IPS-20b (cell line): Measurements from ENCODE around the gene SUN5.
"Not testable (repeated sequence)": the region's sequence is repeated elsewhere in the genome, so short reads cannot be mapped to it uniquely, and the experiment has no call there.

Experiments used
- H3K27ac ChIP-seq: one replicate; pipeline ENCODE4 v1.5.1; 2013; ENCODE audit warnings: low read length
- H3K27me3 ChIP-seq: 2 replicates; pipeline ENCODE4 v1.6.1; 2013; ENCODE audit warnings: mild to moderate bottlenecking, low read length, inconsistent platforms; ENCODE audit not compliant: insufficient read depth
- H3K36me3 ChIP-seq: 2 replicates; pipeline ENCODE4 v1.6.1; 2013; ENCODE audit warnings: low read depth, mild to moderate bottlenecking, inconsistent platforms, low read length, moderate library complexity; ENCODE audit not compliant: insufficient read depth
- H3K4me1 ChIP-seq: 2 replicates; pipeline ENCODE4 v1.6.1; 2013; ENCODE audit warnings: mild to moderate bottlenecking, control low read depth, inconsistent platforms, low read length, moderate library complexity; ENCODE audit not compliant: insufficient read depth
- H3K4me3 ChIP-seq: 2 replicates; pipeline ENCODE4 v1.5.1; 2013; ENCODE audit warnings: mild to moderate bottlenecking, low read length, inconsistent platforms
- H3K9ac ChIP-seq: 2 replicates; pipeline ENCODE4 v1.6.1; 2013; ENCODE audit warnings: low read depth, mild to moderate bottlenecking, inconsistent platforms, low read length, moderate library complexity
- H3K9me3 ChIP-seq: 2 replicates; pipeline ENCODE4 v1.6.1; 2013; ENCODE audit warnings: mild to moderate bottlenecking, low read depth, low read length, inconsistent platforms; ENCODE audit not compliant: insufficient read depth

The SUN5 gene

GRCh38 chr20:32968478-32969241 is 35.6 kb downstream of the SUN5 start:
- H3K4me1 ChIP-seq, result peaks cover 8% of the 10 kb centered on the region; the same call in 1 of the 2 replicates
- H3K27me3 ChIP-seq, result no peaks in the 10 kb centered on the region
- no peak overlapping the region for H3K9ac ChIP-seq
- no peaks in the 10 kb centered on the region for H3K9me3 ChIP-seq
- no peak overlapping the region for H3K27ac ChIP-seq
- H3K36me3 ChIP-seq, result no peaks in the 10 kb centered on the region
- H3K4me3 ChIP-seq, result no peak overlapping the region

- no peaks in the 10 kb centered on the region for H3K27me3 ChIP-seq
- no peak overlapping the region for H3K9ac ChIP-seq
- H3K4me1 ChIP-seq, result peaks cover 8% of the 10 kb centered on the region; the same call in 1 of the 2 replicates
- H3K9me3 ChIP-seq, result no peaks in the 10 kb centered on the region
- no peak overlapping the region for H3K4me3 ChIP-seq
- H3K27ac ChIP-seq, result no peak overlapping the region
- no peaks in the 10 kb centered on the region for H3K36me3 ChIP-seq
These were observed 36.2 kb downstream of the SUN5 start for GRCh38 chr20:32967961-32968457.

GRCh38 chr20:32966881-32967781 is 37.1 kb downstream of the SUN5 start:
- Histone ChIP-seq H3K27ac (no peak overlapping the region), H3K4me3 (no peak overlapping the region), H3K36me3 (no peaks in the 10 kb centered on the region), H3K4me1 (peaks cover 7% of the 10 kb centered on the region; the same call in 1 of the 2 replicates), H3K9me3 (no peaks in the 10 kb centered on the region), H3K9ac (no peak overlapping the region), H3K27me3 (no peaks in the 10 kb centered on the region)

- no peaks in the 10 kb centered on the region for H3K27me3 ChIP-seq
- H3K4me1 ChIP-seq, result no peaks in the 10 kb centered on the region
- H3K36me3 ChIP-seq, result no peaks in the 10 kb centered on the region
- H3K9ac ChIP-seq, result no peak overlapping the region
- no peaks in the 10 kb centered on the region for H3K9me3 ChIP-seq
- no peak overlapping the region for H3K27ac ChIP-seq
- H3K4me3 ChIP-seq, result no peak overlapping the region
These were observed 37.9 kb downstream of the SUN5 start for GRCh38 chr20:32966382-32966781.

GRCh38 chr20:32965581-32966373 is 38.5 kb downstream of the SUN5 start:
- no peaks in the 10 kb centered on the region for H3K4me1 ChIP-seq

DNA sequence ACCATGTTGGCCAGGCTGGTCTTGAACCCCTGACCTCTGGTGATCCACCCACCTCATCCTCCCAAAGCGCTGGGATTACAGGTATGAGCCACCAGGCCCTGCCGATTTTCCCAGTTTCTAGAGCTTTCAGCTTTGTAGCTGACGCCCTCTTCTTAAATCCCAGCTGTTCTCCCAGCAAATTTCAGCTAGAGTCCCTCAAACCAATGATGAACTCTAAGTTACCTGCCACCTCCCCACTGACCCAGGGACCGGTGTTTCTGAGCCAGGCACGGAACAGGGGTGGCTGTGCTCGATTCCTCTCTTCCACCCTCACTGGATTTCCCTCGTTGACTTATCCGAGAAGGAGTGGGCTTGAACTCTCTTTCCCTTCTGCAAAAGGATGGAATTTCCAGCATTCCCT is 39.1 kb downstream of the SUN5 start:
- no peaks in the 10 kb centered on the region for H3K36me3 ChIP-seq
- no peak overlapping the region for H3K4me3 ChIP-seq
- H3K9me3 ChIP-seq, result no peaks in the 10 kb centered on the region
- no peak overlapping the region for H3K27ac ChIP-seq
- no peaks in the 10 kb centered on the region for H3K27me3 ChIP-seq
- H3K4me1 ChIP-seq, result no peaks in the 10 kb centered on the region
- no peak overlapping the region for H3K9ac ChIP-seq

More at GRCh38 chr20:32965581-32966373, 38.5 kb downstream of the SUN5 start:
- Histone ChIP-seq H3K27me3 (no peaks in the 10 kb centered on the region), H3K27ac (no peak overlapping the region), H3K36me3 (no peaks in the 10 kb centered on the region), H3K9me3 (no peaks in the 10 kb centered on the region), H3K9ac (no peak overlapping the region), H3K4me3 (no peak overlapping the region)

DNA sequence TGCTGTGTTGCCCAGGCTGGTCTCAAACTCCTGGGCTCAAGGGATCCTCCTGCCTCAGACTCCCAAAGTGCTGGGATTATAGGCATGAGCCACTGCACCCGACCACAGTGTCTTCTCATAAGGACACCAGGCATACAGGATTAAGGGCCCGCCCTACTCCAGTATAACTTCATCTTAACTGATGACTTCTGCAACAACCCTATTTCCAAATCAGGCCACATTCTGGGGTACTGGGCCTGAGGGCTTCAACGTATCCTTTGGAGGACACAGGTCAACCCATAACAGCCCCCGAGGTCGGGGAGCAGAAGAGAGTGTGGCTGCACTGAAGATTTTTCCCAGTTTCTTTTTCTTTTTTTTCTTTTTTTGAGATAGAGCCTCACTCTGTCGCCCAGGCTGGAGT is 39.7 kb downstream of the SUN5 start:
- Histone ChIP-seq H3K4me1 (no peaks in the 10 kb centered on the region), H3K4me3 (no peak overlapping the region), H3K27me3 (no peaks in the 10 kb centered on the region), H3K27ac (no peak overlapping the region), H3K9me3 (no peaks in the 10 kb centered on the region), H3K9ac (no peak overlapping the region), H3K36me3 (no peaks in the 10 kb centered on the region)

GRCh38 chr20:32963176-32963575 is 41.1 kb downstream of the SUN5 start:
- no peaks in the 10 kb centered on the region for H3K4me1 ChIP-seq
- H3K9ac ChIP-seq, result no peak overlapping the region
- H3K27ac ChIP-seq, result no peak overlapping the region
- no peaks in the 10 kb centered on the region for H3K9me3 ChIP-seq
- H3K27me3 ChIP-seq, result no peaks in the 10 kb centered on the region
- no peaks in the 10 kb centered on the region for H3K36me3 ChIP-seq
- no peak overlapping the region for H3K4me3 ChIP-seq

- H3K36me3 ChIP-seq, H3K9me3 ChIP-seq, H3K4me1 ChIP-seq, H3K27me3 ChIP-seq, H3K4me3 ChIP-seq, H3K9ac ChIP-seq, H3K27ac ChIP-seq: not testable (repeated sequence)
These were observed 41.6 kb downstream of the SUN5 start for GRCh38 chr20:32962646-32963045.

GRCh38 chr20:32962053-32962452 is 42.2 kb downstream of the SUN5 start:
- Histone ChIP-seq H3K9me3 (peaks cover 3% of the 10 kb centered on the region; the same call in 1 of the 2 replicates), H3K36me3 (no peaks in the 10 kb centered on the region), H3K4me3 (no peak overlapping the region), H3K27ac (no peak overlapping the region), H3K4me1 (no peaks in the 10 kb centered on the region), H3K9ac (no peak overlapping the region), H3K27me3 (no peaks in the 10 kb centered on the region)
